ENCODE measurements around the gene PLA2G4D.
A peak's percentile ranks its signal among the peaks of the same experiment; 100 is the strongest.

Gene PLA2G4D

GRCh38 chr15:42066764-42067415 lies 27.5 kb downstream of the PLA2G4D start:
- Histone ChIP-seq H3K4me1 (ENCODE audit: control insufficient read depth, insufficient read depth, low read length, poor library complexity, severe bottlenecking) (no peaks in the 10 kb centered on the region), H3K27ac (ENCODE audit: insufficient read depth, low read length, poor library complexity, severe bottlenecking) (no peak overlapping the region), H3K9me3 (ENCODE audit: control insufficient read depth, low read length) (no peaks in the 10 kb centered on the region), H3K4me3 (ENCODE audit: insufficient read depth, low read depth, low read length, poor library complexity, severe bottlenecking) (no peak overlapping the region), H3K27me3 (replicated peaks; ENCODE audit: control insufficient read depth, insufficient read depth, low read length, poor library complexity, severe bottlenecking) (no peaks in the 10 kb centered on the region), H3K36me3 (ENCODE audit: control insufficient read depth, insufficient read depth, low read length) (no peaks in the 10 kb centered on the region)
- no peak for DNase-seq

GRCh38 chr15:42065468-42065867 lies 28.9 kb downstream of the PLA2G4D start:
- Histone ChIP-seq H3K27ac (ENCODE audit: insufficient read depth, low read length, poor library complexity, severe bottlenecking) (no peak overlapping the region), H3K27me3 (replicated peaks; ENCODE audit: control insufficient read depth, insufficient read depth, low read length, poor library complexity, severe bottlenecking) (no peaks in the 10 kb centered on the region), H3K9me3 (ENCODE audit: control insufficient read depth, low read length) (no peaks in the 10 kb centered on the region), H3K4me3 (ENCODE audit: insufficient read depth, low read depth, low read length, poor library complexity, severe bottlenecking) (no peak overlapping the region), H3K36me3 (ENCODE audit: control insufficient read depth, insufficient read depth, low read length) (no peaks in the 10 kb centered on the region), H3K4me1 (ENCODE audit: control insufficient read depth, insufficient read depth, low read length, poor library complexity, severe bottlenecking) (no peaks in the 10 kb centered on the region)
- no peak for DNase-seq

- no peaks in the 10 kb centered on the region for H3K9me3 ChIP-seq (ENCODE audit: control insufficient read depth, low read length)
- H3K4me3 ChIP-seq (ENCODE audit: insufficient read depth, low read depth, low read length, poor library complexity, severe bottlenecking), result no peak overlapping the region
- no peaks in the 10 kb centered on the region for H3K27me3 ChIP-seq (replicated peaks; ENCODE audit: control insufficient read depth, insufficient read depth, low read length, poor library complexity, severe bottlenecking)
- H3K36me3 ChIP-seq (ENCODE audit: control insufficient read depth, insufficient read depth, low read length), result no peaks in the 10 kb centered on the region
- no peak overlapping the region for H3K27ac ChIP-seq (ENCODE audit: insufficient read depth, low read length, poor library complexity, severe bottlenecking)
- DNase-seq, result no peak
- H3K4me1 ChIP-seq (ENCODE audit: control insufficient read depth, insufficient read depth, low read length, poor library complexity, severe bottlenecking), result no peaks in the 10 kb centered on the region
These were observed 29.3 kb downstream of the PLA2G4D start for GRCh38 chr15:42065033-42065432.

GRCh38 chr15:42064271-42064670 lies 30.1 kb downstream of the PLA2G4D start:
- Histone ChIP-seq H3K4me3 (ENCODE audit: insufficient read depth, low read depth, low read length, poor library complexity, severe bottlenecking) (no peak overlapping the region), H3K4me1 (ENCODE audit: control insufficient read depth, insufficient read depth, low read length, poor library complexity, severe bottlenecking) (no peaks in the 10 kb centered on the region), H3K27ac (ENCODE audit: insufficient read depth, low read length, poor library complexity, severe bottlenecking) (no peak overlapping the region), H3K9me3 (ENCODE audit: control insufficient read depth, low read length) (no peaks in the 10 kb centered on the region), H3K36me3 (ENCODE audit: control insufficient read depth, insufficient read depth, low read length) (no peaks in the 10 kb centered on the region), H3K27me3 (replicated peaks; ENCODE audit: control insufficient read depth, insufficient read depth, low read length, poor library complexity, severe bottlenecking) (no peaks in the 10 kb centered on the region)
- no peak for DNase-seq

- H3K27ac ChIP-seq (ENCODE audit: insufficient read depth, low read length, poor library complexity, severe bottlenecking), result no peak overlapping the region
- H3K36me3 ChIP-seq (ENCODE audit: control insufficient read depth, insufficient read depth, low read length), result no peaks in the 10 kb centered on the region
- H3K27me3 ChIP-seq (replicated peaks; ENCODE audit: control insufficient read depth, insufficient read depth, low read length, poor library complexity, severe bottlenecking), result no peaks in the 10 kb centered on the region
- DNase-seq, result no peak
- H3K9me3 ChIP-seq (ENCODE audit: control insufficient read depth, low read length), result no peaks in the 10 kb centered on the region
- no peaks in the 10 kb centered on the region for H3K4me1 ChIP-seq (ENCODE audit: control insufficient read depth, insufficient read depth, low read length, poor library complexity, severe bottlenecking)
- H3K4me3 ChIP-seq (ENCODE audit: insufficient read depth, low read depth, low read length, poor library complexity, severe bottlenecking), result no peak overlapping the region
These were observed 31.1 kb downstream of the PLA2G4D start for GRCh38 chr15:42063122-42063848.

GRCh38 chr15:42062284-42062806 lies 32.0 kb downstream of the PLA2G4D start:
- Histone ChIP-seq H3K4me3 (ENCODE audit: insufficient read depth, low read depth, low read length, poor library complexity, severe bottlenecking) (no peak overlapping the region), H3K27ac (ENCODE audit: insufficient read depth, low read length, poor library complexity, severe bottlenecking) (no peak overlapping the region), H3K27me3 (replicated peaks; ENCODE audit: control insufficient read depth, insufficient read depth, low read length, poor library complexity, severe bottlenecking) (no peaks in the 10 kb centered on the region), H3K9me3 (ENCODE audit: control insufficient read depth, low read length) (no peaks in the 10 kb centered on the region), H3K4me1 (ENCODE audit: control insufficient read depth, insufficient read depth, low read length, poor library complexity, severe bottlenecking) (no peaks in the 10 kb centered on the region), H3K36me3 (ENCODE audit: control insufficient read depth, insufficient read depth, low read length) (no peaks in the 10 kb centered on the region)
- DNase-seq, result no peak

- Histone ChIP-seq H3K27me3 (replicated peaks; ENCODE audit: control insufficient read depth, insufficient read depth, low read length, poor library complexity, severe bottlenecking) (no peaks in the 10 kb centered on the region), H3K27ac (ENCODE audit: insufficient read depth, low read length, poor library complexity, severe bottlenecking) (no peak overlapping the region), H3K4me3 (ENCODE audit: insufficient read depth, low read depth, low read length, poor library complexity, severe bottlenecking) (no peak overlapping the region), H3K36me3 (ENCODE audit: control insufficient read depth, insufficient read depth, low read length) (no peaks in the 10 kb centered on the region), H3K4me1 (ENCODE audit: control insufficient read depth, insufficient read depth, low read length, poor library complexity, severe bottlenecking) (peaks cover 4% of the 10 kb centered on the region), H3K9me3 (ENCODE audit: control insufficient read depth, low read length) (no peaks in the 10 kb centered on the region)
- no peak for DNase-seq
These were observed 33.6 kb downstream of the PLA2G4D start for GRCh38 chr15:42060797-42061196.

GRCh38 chr15:42060477-42060763 lies 33.9 kb downstream of the PLA2G4D start:
- Histone ChIP-seq H3K27me3 (replicated peaks; ENCODE audit: control insufficient read depth, insufficient read depth, low read length, poor library complexity, severe bottlenecking) (no peaks in the 10 kb centered on the region), H3K4me1 (ENCODE audit: control insufficient read depth, insufficient read depth, low read length, poor library complexity, severe bottlenecking) (peaks cover 4% of the 10 kb centered on the region), H3K9me3 (ENCODE audit: control insufficient read depth, low read length) (no peaks in the 10 kb centered on the region), H3K27ac (ENCODE audit: insufficient read depth, low read length, poor library complexity, severe bottlenecking) (no peak overlapping the region), H3K36me3 (ENCODE audit: control insufficient read depth, insufficient read depth, low read length) (no peaks in the 10 kb centered on the region), H3K4me3 (ENCODE audit: insufficient read depth, low read depth, low read length, poor library complexity, severe bottlenecking) (no peak overlapping the region)
- DNase-seq, result no peak

- H3K9me3 ChIP-seq (ENCODE audit: control insufficient read depth, low read length), result no peaks in the 10 kb centered on the region
- no peaks in the 10 kb centered on the region for H3K36me3 ChIP-seq (ENCODE audit: control insufficient read depth, insufficient read depth, low read length)
- H3K4me3 ChIP-seq (ENCODE audit: insufficient read depth, low read depth, low read length, poor library complexity, severe bottlenecking), result no peak overlapping the region
- no peaks in the 10 kb centered on the region for H3K27me3 ChIP-seq (replicated peaks; ENCODE audit: control insufficient read depth, insufficient read depth, low read length, poor library complexity, severe bottlenecking)
- peaks cover 4% of the 10 kb centered on the region for H3K4me1 ChIP-seq (ENCODE audit: control insufficient read depth, insufficient read depth, low read length, poor library complexity, severe bottlenecking)
- H3K27ac ChIP-seq (ENCODE audit: insufficient read depth, low read length, poor library complexity, severe bottlenecking), result no peak overlapping the region
- peak; percentile 38 to 56 (median 40) for DNase-seq
These were observed 34.5 kb downstream of the PLA2G4D start for GRCh38 chr15:42059661-42060476.

- no peaks in the 10 kb centered on the region for H3K36me3 ChIP-seq (ENCODE audit: control insufficient read depth, insufficient read depth, low read length)
- no peaks in the 10 kb centered on the region for H3K9me3 ChIP-seq (ENCODE audit: control insufficient read depth, low read length)
- peaks cover 4% of the 10 kb centered on the region for H3K4me1 ChIP-seq (ENCODE audit: control insufficient read depth, insufficient read depth, low read length, poor library complexity, severe bottlenecking)
- no peak overlapping the region for H3K4me3 ChIP-seq (ENCODE audit: insufficient read depth, low read depth, low read length, poor library complexity, severe bottlenecking)
- DNase-seq, result no peak
- no peak overlapping the region for H3K27ac ChIP-seq (ENCODE audit: insufficient read depth, low read length, poor library complexity, severe bottlenecking)
- no peaks in the 10 kb centered on the region for H3K27me3 ChIP-seq (replicated peaks; ENCODE audit: control insufficient read depth, insufficient read depth, low read length, poor library complexity, severe bottlenecking)
These were observed 35.6 kb downstream of the PLA2G4D start for GRCh38 chr15:42058791-42059190.

Data from effector memory CD4-positive, alpha-beta T cell (primary cell).